Measurements from ENCODE around the gene CNNM3.
A peak's percentile ranks its signal among the peaks of the same experiment; 100 is the strongest.

CNNM3 gene

DNA sequence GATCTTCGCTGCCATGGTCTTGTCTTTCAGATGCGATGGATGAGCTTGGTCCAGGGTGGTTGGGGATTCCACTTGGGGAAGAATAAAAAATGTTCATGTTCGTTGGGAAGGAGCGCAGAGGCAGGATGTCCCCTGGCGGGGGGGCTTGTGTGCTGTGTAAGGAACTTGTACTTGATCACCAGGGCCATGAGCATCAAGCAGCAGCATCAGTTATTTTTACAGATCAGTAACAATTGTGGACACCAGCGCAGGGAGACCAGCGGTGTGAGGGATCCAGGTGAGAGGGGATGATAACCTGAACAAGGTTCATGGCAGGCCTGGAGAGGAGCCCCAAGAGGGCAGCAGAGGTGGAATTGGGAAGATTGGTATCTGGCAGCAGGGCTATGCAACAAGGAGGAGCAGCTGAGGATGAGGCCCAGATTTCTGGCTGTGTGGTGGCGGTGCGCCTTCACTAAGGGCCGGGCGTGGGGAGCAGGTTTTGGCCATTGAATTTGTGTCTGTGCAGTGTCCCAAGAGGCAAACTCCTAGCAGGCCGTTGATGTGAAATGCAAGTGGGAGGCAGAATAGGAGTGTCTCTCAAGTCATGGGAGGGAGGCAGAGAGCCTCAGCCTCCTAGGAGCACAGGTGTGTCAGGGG is 3.9 kb downstream of the CNNM3 start:
- no peak for DNase-seq

DNA sequence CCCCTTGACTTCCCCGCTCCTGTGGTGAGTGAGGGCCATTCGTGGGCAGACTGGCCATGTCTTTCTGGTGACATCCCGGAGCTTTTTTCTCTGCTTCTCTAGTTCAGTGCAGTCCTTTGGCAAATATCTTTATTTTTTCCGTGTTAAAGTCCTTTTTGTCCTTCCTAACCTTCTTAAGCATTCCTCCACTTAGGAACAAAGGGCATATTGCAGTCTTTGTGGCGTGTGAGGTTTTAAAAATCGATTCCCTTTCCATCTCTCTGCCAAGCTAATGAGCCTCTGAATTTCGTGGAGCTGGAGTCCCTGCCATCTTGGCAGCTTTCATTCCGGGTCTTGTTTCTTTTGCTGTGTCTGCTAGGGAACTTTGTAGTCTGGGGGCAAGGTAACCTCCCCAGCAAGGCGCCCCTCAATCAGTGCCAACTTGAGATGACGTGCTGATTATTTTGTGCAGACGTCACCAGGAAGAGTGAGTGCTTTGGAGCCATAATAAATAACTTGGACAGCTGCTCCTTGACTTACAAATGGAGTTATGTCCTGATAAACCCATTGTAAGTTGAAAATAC is 5.1 kb downstream of the CNNM3 start:
- no peak for DNase-seq

DNA sequence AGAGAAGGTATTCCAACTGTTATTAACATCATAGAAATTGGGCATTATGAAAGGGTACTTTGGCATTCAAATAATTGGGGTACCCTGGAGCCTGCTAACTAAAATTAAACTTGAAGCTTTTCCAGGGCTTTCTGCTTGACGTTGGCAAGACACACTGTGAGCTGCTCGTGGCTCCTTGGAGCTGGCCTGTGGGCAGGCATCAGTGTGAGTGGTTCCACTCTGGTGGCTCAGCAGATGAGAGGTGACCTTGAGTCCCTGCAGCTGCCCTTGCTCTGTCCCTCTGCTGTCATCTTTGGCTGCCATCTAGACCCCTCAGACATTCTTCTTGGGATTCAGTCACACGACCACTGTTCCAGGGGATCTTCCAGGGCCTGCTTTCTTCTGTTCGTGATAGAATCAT is 6.7 kb downstream of the CNNM3 start:
- DNase-seq = no peak

- no peak for DNase-seq
Measured at GRCh38 chr2:96823198-96823597, 7.1 kb downstream of the CNNM3 start.

DNA sequence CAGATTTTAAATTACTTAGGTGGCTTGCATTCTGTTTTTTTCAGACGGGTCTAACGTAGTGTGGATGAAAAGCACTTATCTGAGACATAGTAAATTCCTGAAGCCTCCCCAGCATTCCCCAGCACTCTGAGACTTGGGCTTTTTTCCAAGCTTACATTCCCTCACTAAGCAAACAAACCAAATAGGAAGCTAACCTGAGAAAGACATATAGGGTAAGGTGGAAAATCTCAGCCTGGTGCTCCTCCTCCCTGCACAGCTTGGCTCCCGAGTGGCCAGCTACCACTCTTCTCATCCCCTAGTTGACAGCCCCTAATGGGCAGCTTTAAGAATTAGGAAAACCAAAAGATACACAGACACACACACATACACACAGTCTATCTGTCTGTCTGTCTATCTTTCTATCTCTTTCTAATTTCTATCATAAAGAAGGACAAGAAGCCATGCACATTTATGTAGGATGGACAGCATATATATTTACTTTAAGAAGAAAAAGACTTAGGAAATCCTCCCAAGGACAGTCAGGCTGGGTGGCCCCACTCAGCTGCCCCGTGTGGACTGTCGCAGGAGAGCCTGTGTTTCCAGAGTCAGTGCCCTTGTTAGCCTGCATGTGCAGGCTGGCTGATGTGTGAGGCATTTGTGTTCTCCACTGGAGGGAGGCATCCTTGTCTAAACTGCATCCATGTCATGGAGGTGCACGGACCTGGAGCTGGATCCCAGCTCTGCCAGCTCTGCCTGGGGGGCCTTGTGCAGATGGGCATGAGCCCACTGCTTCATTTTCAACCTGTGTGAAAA is 8.2 kb downstream of the CNNM3 start:
- DNase-seq = no peak

DNA sequence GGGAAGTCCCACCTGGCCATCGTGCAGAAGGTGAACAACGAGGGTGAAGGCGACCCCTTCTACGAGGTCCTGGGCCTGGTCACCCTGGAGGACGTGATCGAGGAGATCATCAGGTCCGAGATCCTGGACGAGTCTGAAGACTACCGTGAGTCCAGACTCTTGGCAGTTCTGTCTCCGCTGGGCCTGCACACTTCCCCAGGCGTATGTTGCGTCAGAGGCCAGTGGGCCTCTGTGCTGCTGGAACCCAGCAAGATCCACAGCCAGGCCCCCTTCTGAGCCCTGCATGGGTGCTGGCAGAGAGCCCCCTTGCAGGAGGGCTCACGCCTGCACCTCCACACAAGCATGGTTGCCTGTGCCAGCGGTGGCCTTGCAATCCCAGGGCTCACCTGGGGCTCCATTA is 9.0 kb downstream of the CNNM3 start:
- DNase-seq = no peak

DNA sequence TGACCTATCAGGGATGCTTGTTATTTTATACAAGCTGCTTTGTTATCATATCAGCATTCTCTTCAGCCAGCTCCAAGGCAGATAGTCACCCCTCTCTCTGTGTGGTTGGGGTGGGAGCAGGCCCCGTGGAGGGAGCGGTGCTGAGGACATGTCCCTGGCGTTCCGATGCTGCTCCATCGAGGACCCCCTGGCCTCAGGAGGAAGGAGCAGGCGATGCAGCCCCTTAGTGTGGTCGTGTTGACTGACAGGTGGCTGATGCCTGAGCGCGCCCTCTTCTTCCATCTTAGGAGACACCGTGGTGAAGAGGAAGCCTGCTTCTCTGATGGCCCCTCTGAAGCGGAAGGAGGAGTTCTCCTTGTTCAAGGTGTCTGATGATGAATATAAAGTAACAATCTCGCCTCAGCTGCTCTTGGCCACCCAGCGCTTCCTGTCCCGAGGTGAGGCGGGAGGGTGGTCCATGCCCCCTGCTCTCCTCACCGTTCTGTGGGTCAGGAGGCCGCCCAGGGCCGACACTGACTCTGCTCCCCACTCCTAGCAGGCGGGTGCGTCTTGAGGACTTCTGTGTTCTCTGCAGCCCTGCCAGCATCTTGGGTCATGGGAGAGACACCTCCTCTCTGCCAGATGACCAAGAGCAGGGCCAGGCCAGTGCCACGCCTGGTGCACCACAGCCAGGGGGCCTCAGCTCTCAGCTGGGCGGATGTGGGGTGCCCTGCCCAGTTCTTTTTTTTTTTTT is 10.6 kb downstream of the CNNM3 start:
- DNase-seq = no peak

DNA sequence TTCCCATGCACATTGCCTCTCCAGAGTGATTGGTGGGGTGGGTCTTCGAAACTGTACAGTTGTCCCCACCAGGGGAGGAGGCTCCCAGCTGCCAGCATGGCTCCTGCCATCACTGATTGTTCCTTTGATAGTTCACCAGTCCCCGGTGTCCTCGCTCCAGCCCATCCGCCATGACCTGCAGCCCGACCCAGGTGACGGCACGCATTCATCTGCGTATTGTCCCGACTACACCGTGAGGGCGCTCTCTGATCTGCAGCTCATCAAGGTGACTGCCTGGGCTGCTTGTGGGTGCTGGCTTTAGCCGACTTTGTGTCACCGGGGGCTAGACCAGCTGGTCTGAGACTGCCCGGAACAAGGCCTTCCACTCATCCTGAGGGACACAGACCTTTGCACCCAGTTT is 12.4 kb downstream of the CNNM3 start:
- no peak for DNase-seq

DNA sequence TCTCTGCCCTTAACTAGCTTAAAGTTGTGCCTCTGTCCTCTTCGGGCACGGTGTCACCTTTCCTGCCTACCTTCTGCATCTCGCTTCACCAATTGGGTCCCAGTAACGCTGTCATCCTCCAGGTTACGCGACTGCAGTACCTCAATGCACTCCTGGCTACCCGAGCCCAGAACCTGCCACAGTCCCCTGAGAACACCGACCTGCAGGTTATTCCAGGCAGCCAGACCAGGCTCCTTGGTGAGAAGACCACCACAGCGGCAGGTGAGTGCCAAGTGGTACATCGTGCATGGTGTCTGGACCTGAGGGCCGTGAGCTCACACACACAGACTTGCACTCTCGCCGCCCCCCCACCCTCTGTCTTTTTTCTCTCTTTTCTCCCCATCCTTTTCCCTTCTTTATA is 12.8 kb downstream of the CNNM3 start:
- no peak for DNase-seq

DNA sequence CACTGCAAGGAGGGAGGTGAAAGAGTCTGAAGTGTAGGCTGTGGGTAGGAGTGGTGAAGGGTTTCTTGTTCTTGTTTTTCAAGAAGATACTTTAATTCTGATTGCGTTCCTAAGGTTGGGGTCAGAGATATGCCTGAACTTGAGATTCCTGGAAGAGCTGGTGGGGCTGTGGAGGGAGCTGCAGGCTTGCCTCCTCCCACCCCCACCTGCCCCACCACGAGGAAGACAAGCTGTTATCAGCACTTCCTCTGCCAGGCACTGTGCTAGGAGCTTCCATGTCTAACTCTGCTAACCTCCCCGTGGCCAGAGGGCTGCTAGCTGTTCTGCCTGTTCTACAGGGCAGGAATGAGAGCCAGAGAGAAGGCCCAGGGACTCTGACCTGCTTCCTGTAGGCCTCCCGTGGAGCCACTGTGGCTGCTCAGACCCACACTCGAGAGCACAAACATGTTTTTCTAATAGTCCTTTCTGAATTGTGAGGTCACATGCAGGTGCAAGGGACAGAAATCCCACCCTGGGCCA is 14.0 kb downstream of the CNNM3 start:
- no peak for DNase-seq

GRCh38 chr2:96831679-96832078 is 15.6 kb downstream of the CNNM3 start:
- no peak for DNase-seq

DNA sequence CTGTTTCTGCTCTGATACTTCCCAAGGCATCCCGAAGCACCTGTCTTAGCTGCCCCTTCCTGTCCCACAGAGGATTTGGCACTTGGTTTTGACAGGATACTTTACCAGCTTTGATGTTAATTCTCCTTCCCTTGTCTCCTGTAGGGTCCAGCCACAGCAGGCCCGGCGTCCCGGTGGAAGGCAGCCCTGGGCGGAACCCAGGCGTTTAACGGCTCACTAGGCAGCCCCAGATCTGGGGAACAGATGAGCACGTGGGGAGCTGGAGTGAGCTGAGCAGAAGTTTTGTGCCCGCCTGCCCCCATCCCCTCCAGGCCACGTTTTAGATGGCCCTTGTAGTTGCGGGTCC is 16.3 kb downstream of the CNNM3 start:
- DNase-seq = no peak

DNA sequence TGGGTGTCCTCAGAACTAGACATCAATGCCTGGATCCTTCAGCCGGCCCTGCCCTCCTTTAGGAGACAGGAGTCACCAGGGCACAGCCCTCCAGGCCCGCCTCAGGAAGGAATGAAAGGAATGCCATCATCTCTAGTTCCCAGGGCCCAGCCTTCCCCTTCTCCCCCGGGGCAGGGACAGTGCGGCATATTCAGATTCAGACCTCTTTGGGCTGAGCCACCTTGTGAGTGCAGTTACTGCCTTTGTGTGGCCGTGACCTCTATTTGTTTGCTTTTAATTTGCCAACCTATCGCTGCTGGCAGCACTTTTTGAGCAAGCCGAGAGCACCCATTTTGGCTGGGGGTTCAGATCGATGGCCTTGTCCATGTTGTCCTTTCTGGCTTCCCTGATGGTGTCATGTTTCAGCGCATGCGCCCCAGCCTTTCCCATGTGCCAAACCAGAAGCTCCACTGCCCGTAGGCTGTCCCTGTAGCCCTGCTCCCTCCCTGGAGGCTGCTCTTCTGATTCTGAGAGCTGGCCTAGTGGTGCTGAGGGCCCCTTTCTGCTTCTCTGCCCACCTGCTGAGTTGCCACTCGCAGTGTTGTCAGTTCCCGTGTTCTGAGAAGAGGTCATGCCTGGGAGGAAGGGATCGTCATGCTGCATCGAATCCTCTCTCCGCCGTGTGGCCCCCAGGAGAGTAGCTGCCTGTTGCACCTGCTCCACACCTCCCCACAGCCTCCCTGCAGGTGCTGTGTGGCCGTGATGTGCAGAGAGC is 16.9 kb downstream of the CNNM3 start:
- DNase-seq = peak; percentile 60

- DNase-seq = no peak
Measured at GRCh38 chr2:96835830-96836229, 19.8 kb downstream of the CNNM3 start.

- DNase-seq = no peak
Measured at GRCh38 chr2:96837575-96837974, 21.5 kb downstream of the CNNM3 start.

DNA sequence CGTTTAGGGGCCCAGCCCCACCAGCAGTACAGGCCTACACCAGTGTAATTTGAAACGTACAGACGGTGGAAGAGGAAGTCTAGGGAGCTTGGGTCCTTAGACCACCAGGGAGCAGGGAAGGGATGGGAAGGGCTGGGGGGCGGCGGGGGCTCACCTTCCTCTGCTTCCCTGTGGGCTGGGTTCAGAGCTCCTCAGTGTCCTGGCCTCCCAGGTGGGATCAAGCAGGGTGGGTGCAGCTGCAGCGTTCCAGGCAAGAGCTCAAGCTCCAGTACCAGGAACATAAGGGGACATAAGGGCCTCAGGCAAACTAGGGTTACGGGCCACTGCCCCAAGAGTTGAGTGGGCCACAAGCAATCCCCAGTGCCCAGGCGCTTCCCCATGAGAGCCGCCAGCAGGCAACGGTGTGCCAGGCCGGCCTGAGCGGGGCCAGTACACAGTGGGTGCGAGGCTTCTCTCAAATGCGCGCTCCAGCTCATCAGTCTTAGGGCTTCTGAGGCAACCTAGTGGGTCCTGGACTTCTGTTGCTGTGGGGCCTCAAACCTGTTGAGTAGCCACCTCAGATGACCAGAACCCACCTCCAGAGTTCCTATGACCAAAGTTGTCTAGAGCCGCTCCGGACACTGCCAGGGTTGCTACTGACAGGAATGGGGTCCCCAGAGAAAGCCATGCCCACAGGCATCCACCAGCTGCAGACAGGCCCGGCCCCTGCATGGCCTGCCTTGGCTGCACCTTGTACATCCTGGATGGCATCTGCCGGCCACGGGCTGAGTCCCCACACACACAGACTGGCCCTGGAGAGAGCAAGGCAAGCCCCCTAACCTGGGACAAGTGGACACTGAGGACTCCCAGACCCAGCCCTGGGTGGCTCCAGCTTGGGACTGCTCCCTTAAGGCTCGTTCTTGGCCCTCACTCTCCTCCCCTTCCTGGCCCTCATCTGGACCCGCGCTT is 22.6 kb downstream of the CNNM3 start:
- DNase-seq = no peak

GRCh38 chr2:96839293-96839874 is 23.3 kb downstream of the CNNM3 start:
- DNase-seq = no peak

GRCh38 chr2:96839875-96840850 is 24.1 kb downstream of the CNNM3 start:
- no peak for DNase-seq

DNA sequence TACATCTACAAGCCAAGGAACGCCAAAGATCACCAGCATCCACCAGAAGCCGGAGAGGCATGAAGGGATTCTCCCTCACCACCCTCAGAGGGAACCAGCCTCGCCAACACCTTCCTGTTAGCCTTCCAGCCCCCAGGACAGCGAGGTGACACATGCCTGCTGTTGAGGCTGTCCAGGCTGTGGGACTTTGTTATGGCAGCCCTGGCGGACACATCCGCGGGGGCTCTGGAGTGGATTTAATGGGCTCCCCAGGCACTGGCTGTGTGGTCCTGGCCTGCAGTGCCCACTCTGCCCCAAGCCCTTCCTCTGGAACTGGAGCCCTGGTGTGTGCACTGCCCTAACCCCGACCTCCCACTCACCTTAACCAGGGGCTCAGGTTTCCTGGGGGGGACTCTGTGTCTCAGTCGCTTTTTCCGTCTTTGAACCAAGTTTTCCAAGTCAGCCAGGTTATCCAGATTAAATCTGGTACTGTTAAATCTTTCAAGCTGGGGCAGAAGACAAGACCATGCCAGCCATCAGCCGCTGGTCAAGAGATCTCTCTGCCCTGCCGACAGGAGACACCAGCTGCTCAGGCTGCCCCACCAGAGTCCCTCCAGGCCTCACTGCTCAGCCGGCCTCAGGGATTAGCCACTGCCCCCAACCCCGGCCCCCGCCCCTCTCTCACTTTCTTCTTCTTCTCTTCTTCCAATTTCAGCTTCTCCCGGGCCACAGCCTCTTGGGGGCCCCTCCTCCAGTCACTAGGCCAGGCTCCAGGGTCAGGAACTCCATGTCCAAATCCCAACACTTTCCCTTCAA is 25.8 kb downstream of the CNNM3 start:
- DNase-seq = no peak

Data from NCI-H2171 (cell line).